ENCODE results near the gene ATP2A1.
"Not testable (repeated sequence)": the region's sequence is repeated elsewhere in the genome, so short reads cannot be mapped to it uniquely, and the experiment has no call there.

The ATP2A1 gene

GRCh38 chr16:28863929-28864793, 14.1 kb upstream of the ATP2A1 start:
- DNase-seq = no peak

GRCh38 chr16:28865001-28865688, 13.1 kb upstream of the ATP2A1 start:
- no peak for DNase-seq

- no peak for DNase-seq
These were observed 12.4 kb upstream of the ATP2A1 start for GRCh38 chr16:28865722-28866453.

- DNase-seq = no peak
These were observed 11.9 kb upstream of the ATP2A1 start for GRCh38 chr16:28866454-28866804.

- DNase-seq = no peak
These were observed 11.0 kb upstream of the ATP2A1 start for GRCh38 chr16:28867241-28867640.

- peak; percentile 5 for DNase-seq
These were observed 10.6 kb upstream of the ATP2A1 start for GRCh38 chr16:28867646-28868045.

GRCh38 chr16:28869201-28869600, 9.1 kb upstream of the ATP2A1 start:
- DNase-seq = no peak

- DNase-seq = no peak
These were observed 5.3 kb upstream of the ATP2A1 start for GRCh38 chr16:28872952-28873351.

- DNase-seq = peak; percentile 58
These were observed 4.6 kb upstream of the ATP2A1 start for GRCh38 chr16:28873543-28874201.

- DNase-seq = no peak
These were observed 3.9 kb upstream of the ATP2A1 start for GRCh38 chr16:28874406-28874805.

- no peak for DNase-seq
These were observed 2.9 kb upstream of the ATP2A1 start for GRCh38 chr16:28875134-28876018.

- no peak for DNase-seq
These were observed 2.1 kb upstream of the ATP2A1 start for GRCh38 chr16:28876019-28876659.

- DNase-seq = no peak
These were observed 1.2 kb upstream of the ATP2A1 start for GRCh38 chr16:28876973-28877654.

- no peak for DNase-seq
These were observed 660 bp upstream of the ATP2A1 start for GRCh38 chr16:28877655-28878000.

GRCh38 chr16:28879261-28879840, 1.1 kb downstream of the ATP2A1 start:
- DNase-seq = no peak

GRCh38 chr16:28879841-28880588, 1.7 kb downstream of the ATP2A1 start:
- DNase-seq = peak; percentile 87

- no peak for DNase-seq
These were observed 2.3 kb downstream of the ATP2A1 start for GRCh38 chr16:28880589-28880915.

- no peak for DNase-seq
These were observed 2.7 kb downstream of the ATP2A1 start for GRCh38 chr16:28880955-28881354.

- not testable (repeated sequence) for DNase-seq
These were observed 3.3 kb downstream of the ATP2A1 start for GRCh38 chr16:28881565-28881964.

- DNase-seq = no peak
These were observed 4.4 kb downstream of the ATP2A1 start for GRCh38 chr16:28882551-28883160.

All from CD4-positive, alpha-beta T cell treated with Interleukin-15 for 1 hour (primary cell).